Right ventricle myocardium inferior (tissue), 1 donor: ENCODE data around the gene CENPV. TPM values are rescaled to one million over a fixed set of nuclear protein-coding genes. Genes with fewer than 3 reads are reported as not detected.
"Not testable (repeated sequence)": the region's sequence is repeated elsewhere in the genome, so short reads cannot be mapped to it uniquely, and the experiment has no call there.

ENCODE experiments used
- ATAC-seq: fragments of 200-7000 bp; cut with Tn5 transposase; one replicate; pipeline ENCODE4 v1.9.1; 2020; ENCODE audit warnings: mild to moderate bottlenecking, moderate library complexity
- DNase-seq: peaks from one replicate; pipeline ENCODE4 v3.0.0; 2021; ENCODE audit errors: missing footprints
- intact Hi-C: fragments of 100-400 bp; cut with DNase I; formaldehyde crosslinking; loops from one replicate; pipeline ENCODE4 v1.11.0; 2022
- long read RNA-seq: library from polyadenylated mRNA; unstranded; transcript quantifications from one replicate; pipeline ENCODE4 v2.0.0, GENCODE V29; 2021
- total RNA-seq: library from RNA; stranded (reverse); fragmentation: NEBNext Ultra II Directional; extraction: Animal tissue kit (Norgen Biotek cat#: 25700); gene quantifications from one replicate; pipeline ENCODE4 v1.2.1, GENCODE V29; 2021
- donor health status: DM: no; HTN: yes; CAD: no; lungs with severe emphysema.

Gene CENPV
- 12.8 TPM for total RNA-seq
- long read RNA-seq, transcript CENPV-201 (5 exons, 1,165 nt): major isoform, 9 of 11 reads
- long read RNA-seq, partial matches to known transcripts: 0 of 11 reads
- long read RNA-seq, other reads (novel, unspliced or antisense): 1 of 11 reads

DNA sequence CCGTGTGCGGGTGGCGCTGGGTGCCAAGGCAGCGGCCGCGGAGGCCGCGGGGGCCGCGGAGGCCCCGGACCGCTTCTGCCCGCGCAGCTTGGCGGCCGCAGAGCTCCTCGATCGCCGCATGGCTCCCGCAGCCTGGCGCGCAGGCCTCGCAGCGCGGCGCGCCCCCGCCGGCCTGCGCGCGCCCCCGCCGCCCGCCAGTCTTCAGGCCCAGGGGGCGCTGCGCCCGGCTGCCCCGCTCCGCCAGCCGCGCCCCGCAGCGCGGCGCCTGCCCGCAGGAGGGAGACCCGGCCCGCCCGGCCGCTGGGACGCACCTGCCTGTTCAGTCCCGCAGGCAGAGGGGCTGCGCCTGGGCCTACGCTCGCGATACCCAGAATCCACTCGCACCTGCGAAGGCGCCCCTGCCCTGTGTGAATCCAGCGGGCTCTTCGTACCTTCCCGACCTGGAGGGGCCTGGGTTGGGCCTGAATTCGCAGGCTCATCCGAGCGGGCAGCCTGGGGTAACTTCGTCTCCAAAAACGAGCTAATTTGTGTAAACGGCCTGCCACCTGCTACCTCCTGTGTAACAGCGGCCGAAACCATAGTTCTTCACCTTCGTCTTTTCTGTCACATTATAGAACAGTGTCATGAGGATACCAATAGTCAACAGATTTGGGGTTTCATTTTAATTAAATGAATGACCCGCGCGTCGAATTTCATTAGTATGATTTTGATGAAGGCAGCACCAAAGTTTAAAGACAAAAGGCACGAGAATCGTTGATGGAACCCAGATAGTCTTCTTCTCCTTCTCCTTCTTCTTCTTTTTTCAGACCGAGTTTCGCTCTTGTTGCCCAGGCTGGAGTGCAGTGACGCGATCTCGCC lies at the start of gene CENPV:
CENPV (minus strand) TSS at position 153 of the 858 bp plus-strand sequence; CDS start at position 120, 33 bp downstream.
- intact Hi-C loops: no loop called here
- DNase-seq (peak; percentile 73), ATAC-seq (peak; percentile 78)

GRCh38 chr17:16398270-16399267 lies 45.3 kb upstream of the CENPV start:
- ATAC-seq (no peak), DNase-seq (peak; percentile 13)
- intact Hi-C loops: no loop called here

DNA sequence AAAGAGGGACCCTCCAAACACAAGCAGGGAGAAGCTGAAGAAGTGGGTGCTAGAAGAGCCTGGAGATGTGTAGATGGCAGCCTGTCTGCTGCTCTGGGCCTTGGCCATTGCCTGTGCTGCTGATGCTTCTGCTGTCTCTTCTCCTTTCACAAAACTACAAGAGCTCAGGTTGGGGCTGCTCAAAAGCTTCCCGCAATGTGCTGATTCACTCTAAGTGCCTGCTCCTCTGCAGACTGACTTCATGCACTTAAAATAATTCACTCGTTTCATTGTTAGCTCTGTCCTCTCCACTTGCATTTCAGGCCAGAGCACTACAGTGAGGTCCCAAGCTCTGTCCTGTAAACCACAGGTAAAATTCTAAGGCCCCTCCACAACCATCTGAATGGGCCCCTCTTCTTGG lies 43.4 kb upstream of the CENPV start:
- DNase-seq, intact Hi-C loops: not testable (repeated sequence)
- ATAC-seq: peak; percentile 77

GRCh38 chr17:16395887-16396286 lies 42.6 kb upstream of the CENPV start:
- DNase-seq (peak; percentile 32), ATAC-seq (peak; percentile 91)
- intact Hi-C loops: not testable (repeated sequence)

- ATAC-seq, intact Hi-C loops: not testable (repeated sequence)
Observed at GRCh38 chr17:16392491-16392890, 39.2 kb upstream of the CENPV start.

GRCh38 chr17:16391451-16391850 lies 38.2 kb upstream of the CENPV start:
- intact Hi-C loops: no loop called here
- DNase-seq: peak; percentile 32
- ATAC-seq: no peak

More at GRCh38 chr17:16392491-16392890, 39.2 kb upstream of the CENPV start:
- peak; percentile 30 for DNase-seq

- intact Hi-C loops, ATAC-seq, DNase-seq: not testable (repeated sequence)
Observed at GRCh38 chr17:16386126-16386507, 32.8 kb upstream of the CENPV start.

DNA sequence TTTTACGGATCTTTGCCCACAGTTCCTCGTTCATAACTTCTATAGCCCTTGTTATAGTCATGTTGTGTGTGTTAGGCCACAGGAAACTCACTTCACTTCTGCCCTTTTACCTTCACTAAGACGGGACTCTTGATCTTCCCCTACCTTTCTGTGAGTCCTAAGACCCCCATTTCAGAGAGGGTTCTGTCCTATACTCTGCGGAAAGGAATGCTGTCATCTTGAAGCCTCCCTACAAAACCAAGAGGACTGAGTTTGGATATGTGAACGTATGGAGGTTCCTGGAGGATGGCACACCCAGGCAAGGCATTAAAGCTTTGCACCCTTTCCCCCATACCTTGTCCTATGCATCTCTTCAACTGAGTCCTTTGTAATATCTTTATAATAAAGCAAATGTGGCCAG lies 31.3 kb upstream of the CENPV start:
- intact Hi-C loops: no loop called here
- DNase-seq: no peak
- ATAC-seq: no peak

- DNase-seq (no peak), ATAC-seq (no peak)
- intact Hi-C loops: no loop called here
Observed at GRCh38 chr17:16383772-16384287, 30.6 kb upstream of the CENPV start.

DNA sequence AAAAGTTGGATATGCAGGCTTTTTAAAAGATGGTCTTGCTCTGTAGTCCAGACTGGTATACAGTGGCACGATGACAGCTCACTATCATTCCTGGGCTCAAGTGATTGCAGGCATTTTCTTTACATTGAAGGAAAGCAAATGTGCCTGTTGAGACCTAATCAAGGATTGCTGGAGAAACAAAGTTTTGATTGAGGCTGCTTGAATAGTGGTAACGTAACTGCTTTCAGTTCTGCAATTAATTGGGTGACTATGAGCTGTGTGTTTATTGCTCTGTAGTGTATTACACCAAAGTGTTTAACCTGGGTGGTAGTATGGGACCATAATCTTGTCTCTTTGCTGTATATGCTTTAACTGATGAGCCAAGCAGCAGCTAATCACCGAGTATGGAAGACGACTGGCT lies 29.9 kb upstream of the CENPV start:
- ATAC-seq: no peak
- DNase-seq: no peak
- intact Hi-C loops: no loop called here

GRCh38 chr17:16381496-16381820 lies 28.2 kb upstream of the CENPV start:
- intact Hi-C loops: loop anchor here (2.0 kb wide), 1 partner anchor 57 kb away; no protein-coding TSS in a partner anchor
- ATAC-seq (no peak), DNase-seq (no peak)

DNA sequence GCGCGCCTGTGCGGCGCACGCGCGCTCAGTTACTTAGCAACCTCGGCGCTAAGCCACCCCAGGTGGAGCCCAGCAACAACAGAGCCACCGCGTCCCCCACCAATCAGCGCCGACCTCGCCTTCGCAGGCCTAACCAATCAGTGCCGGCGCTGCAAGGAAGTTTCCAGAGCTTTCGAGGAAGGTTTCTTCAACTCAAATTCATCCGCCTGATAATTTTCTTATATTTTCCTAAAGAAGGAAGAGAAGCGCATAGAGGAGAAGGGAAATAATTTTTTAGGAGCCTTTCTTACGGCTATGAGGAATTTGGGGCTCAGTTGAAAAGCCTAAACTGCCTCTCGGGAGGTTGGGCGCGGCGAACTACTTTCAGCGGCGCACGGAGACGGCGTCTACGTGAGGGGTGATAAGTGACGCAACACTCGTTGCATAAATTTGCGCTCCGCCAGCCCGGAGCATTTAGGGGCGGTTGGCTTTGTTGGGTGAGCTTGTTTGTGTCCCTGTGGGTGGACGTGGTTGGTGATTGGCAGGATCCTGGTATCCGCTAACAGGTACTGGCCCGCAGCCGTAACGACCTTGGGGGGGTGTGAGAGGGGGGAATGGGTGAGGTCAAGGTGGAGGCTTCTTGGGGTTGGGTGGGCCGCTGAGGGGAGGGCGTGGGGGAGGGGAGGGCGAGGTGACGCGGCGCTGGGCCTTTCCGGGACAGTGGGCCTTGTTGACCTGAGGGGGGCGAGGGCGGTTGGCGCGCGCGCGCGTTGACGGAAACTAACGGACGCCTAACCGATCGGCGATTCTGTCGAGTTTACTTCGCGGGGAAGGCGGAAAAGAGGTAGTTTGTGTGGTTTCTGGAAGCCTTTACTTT lies 27.6 kb upstream of the CENPV start, which contains the start of gene UBB:
UBB (plus strand) TSS at position 452 of the 856 bp plus-strand sequence. CDS start 817 bp downstream, outside the sequence.
- DNase-seq: peak; percentile 98
- intact Hi-C loops: loop anchor here (2.0 kb wide), 1 partner anchor 58 kb away; no protein-coding TSS in a partner anchor
- peak; percentile 99 for ATAC-seq

GRCh38 chr17:16379654-16380053 lies 26.4 kb upstream of the CENPV start:
- DNase-seq (peak; percentile 9), ATAC-seq (no peak)
- intact Hi-C loops: loop anchor here (2.0 kb wide), 1 partner anchor 59 kb away; no protein-coding TSS in a partner anchor

- intact Hi-C loops: no loop called here
- DNase-seq (peak; percentile 43), ATAC-seq (no peak)
Observed at GRCh38 chr17:16378636-16379282, 25.5 kb upstream of the CENPV start.

DNA sequence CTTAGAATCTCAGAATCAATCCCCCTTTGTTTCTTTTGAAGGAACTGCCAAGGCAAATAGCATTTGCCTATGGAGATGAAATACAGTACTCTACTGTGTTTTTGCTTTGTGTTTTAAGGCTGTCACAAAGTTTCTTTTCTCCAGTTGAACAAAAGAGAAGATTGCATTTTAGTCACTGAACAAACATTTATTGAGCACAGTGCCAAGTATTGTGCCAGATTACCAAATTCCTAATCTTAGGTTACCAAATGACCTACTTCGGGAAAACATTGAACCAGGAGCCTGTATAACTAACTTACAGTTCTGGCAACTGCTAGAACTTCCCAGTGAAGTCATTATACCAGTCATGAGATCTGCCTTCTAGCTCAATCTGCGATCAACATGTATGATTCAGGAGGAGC lies 24.7 kb upstream of the CENPV start:
- DNase-seq: no peak
- intact Hi-C loops: no loop called here
- ATAC-seq: no peak

- intact Hi-C loops: no loop called here
- peak; percentile 84 for ATAC-seq
- DNase-seq: no peak
Observed at GRCh38 chr17:16374146-16374938, 21.1 kb upstream of the CENPV start.

GRCh38 chr17:16371742-16372141 lies 18.5 kb upstream of the CENPV start:
- DNase-seq (no peak), ATAC-seq (no peak)
- intact Hi-C loops: no loop called here
